ENCODE data around the gene ARHGAP6.

Gene ARHGAP6

GRCh38 chrX:11117745-11118144, 548.0 kb downstream of the ARHGAP6 start:
- H3K27ac ChIP-seq: no peak overlapping the region
- no peak overlapping the region for H3K9ac ChIP-seq
- no peak overlapping the region for H3K4me3 ChIP-seq (IDR thresholded peaks at IDR 0.05; ENCODE audit: insufficient read depth, low read depth, low read length)
- no peaks in the 10 kb centered on the region for H4K20me1 ChIP-seq (ENCODE audit: insufficient read depth)
- no peak overlapping the region for H3K4me2 ChIP-seq
- no peak for TF ChIP-seq CTCF (conservative IDR thresholded peaks at IDR 0.05; ENCODE audit: low read depth, low read length)
- H2AFZ ChIP-seq (ENCODE audit: low read depth): no peak overlapping the region
- peaks cover 19% of the 10 kb centered on the region for H3K4me1 ChIP-seq (ENCODE audit: low read depth, poor library complexity, severe bottlenecking)
- peaks cover 18% of the 10 kb centered on the region; the same call in 1 of the 2 replicates for H3K79me2 ChIP-seq (ENCODE audit: insufficient read depth, low read depth)
- H3K27me3 ChIP-seq (ENCODE audit: insufficient read depth, low read depth): no peaks in the 10 kb centered on the region
- H3K36me3 ChIP-seq (ENCODE audit: insufficient read depth): no peaks in the 10 kb centered on the region; the same call in 1 of the 2 replicates

- H3K27me3 ChIP-seq (ENCODE audit: insufficient read depth, low read depth): no peaks in the 10 kb centered on the region
- peak overlapping the region; percentile 94 for H3K27ac ChIP-seq
- no peaks in the 10 kb centered on the region for H3K36me3 ChIP-seq (ENCODE audit: insufficient read depth)
- H2AFZ ChIP-seq (ENCODE audit: low read depth): no peak overlapping the region
- H3K9ac ChIP-seq: no peak overlapping the region
- peaks cover 31% of the 10 kb centered on the region for H3K4me1 ChIP-seq (ENCODE audit: low read depth, poor library complexity, severe bottlenecking)
- TF ChIP-seq CTCF (conservative IDR thresholded peaks at IDR 0.05; ENCODE audit: low read depth, low read length): no peak
- no peak overlapping the region for H3K4me3 ChIP-seq (IDR thresholded peaks at IDR 0.05; ENCODE audit: insufficient read depth, low read depth, low read length)
- no peaks in the 10 kb centered on the region for H4K20me1 ChIP-seq (ENCODE audit: insufficient read depth)
- peaks cover 33% of the 10 kb centered on the region for H3K79me2 ChIP-seq (ENCODE audit: insufficient read depth, low read depth)
- peak overlapping the region; percentile 52; the same call in 1 of the 2 replicates for H3K4me2 ChIP-seq
Measured at GRCh38 chrX:11113731-11114130, 552.0 kb downstream of the ARHGAP6 start.

GRCh38 chrX:11111947-11112346, 553.8 kb downstream of the ARHGAP6 start:
- H3K4me2 ChIP-seq: peak overlapping the region; percentile 52
- H3K27ac ChIP-seq: peak overlapping the region; percentile 94

GRCh38 chrX:11111037-11111851, 554.5 kb downstream of the ARHGAP6 start, which contains the start of gene HCCS:
Gene HCCS, plus strand, starts transcription at chrX:11111332. Its CDS starts 729 bp downstream, at chrX:11112061.
- H3K4me2 ChIP-seq: peak within 1 kb of the TSS; percentile 53
- H3K4me1 ChIP-seq (ENCODE audit: low read depth, poor library complexity, severe bottlenecking): peaks cover 31% of the 10 kb centered on the region
- peak within 1 kb of the TSS; percentile 94 for H3K27ac ChIP-seq
- peak within 1 kb of the TSS; percentile 98 for H3K9ac ChIP-seq
- H3K27me3 ChIP-seq (ENCODE audit: insufficient read depth, low read depth): no peaks in the 10 kb centered on the region
- H3K4me3 ChIP-seq (IDR thresholded peaks at IDR 0.05; ENCODE audit: insufficient read depth, low read depth, low read length): no peak within 1 kb of the TSS
- peak within 1 kb of the TSS; percentile 82 for H2AFZ ChIP-seq (ENCODE audit: low read depth)
- peaks cover 33% of the 10 kb centered on the region for H3K79me2 ChIP-seq (ENCODE audit: insufficient read depth, low read depth)
- no peaks in the 10 kb centered on the region for H4K20me1 ChIP-seq (ENCODE audit: insufficient read depth)
- no peaks in the 10 kb centered on the region for H3K36me3 ChIP-seq (ENCODE audit: insufficient read depth)
- TF ChIP-seq CTCF (conservative IDR thresholded peaks at IDR 0.05; ENCODE audit: low read depth, low read length): 0 out of 2 replicates have a peak, but pooled peaks have one; percentile 11

More at GRCh38 chrX:11111947-11112346, 553.8 kb downstream of the ARHGAP6 start:
- Histone ChIP-seq H2AFZ (ENCODE audit: low read depth) (no peak overlapping the region), H3K9ac (peak overlapping the region; percentile 98), H3K79me2 (ENCODE audit: insufficient read depth, low read depth) (peaks cover 33% of the 10 kb centered on the region), H3K36me3 (ENCODE audit: insufficient read depth) (no peaks in the 10 kb centered on the region), H4K20me1 (ENCODE audit: insufficient read depth) (no peaks in the 10 kb centered on the region), H3K4me3 (IDR thresholded peaks at IDR 0.05; ENCODE audit: insufficient read depth, low read depth, low read length) (no peak overlapping the region), H3K4me1 (ENCODE audit: low read depth, poor library complexity, severe bottlenecking) (peaks cover 31% of the 10 kb centered on the region), H3K27me3 (ENCODE audit: insufficient read depth, low read depth) (no peaks in the 10 kb centered on the region)
- 0 out of 2 replicates have a peak, but pooled peaks have one; percentile 8 for TF ChIP-seq CTCF (conservative IDR thresholded peaks at IDR 0.05; ENCODE audit: low read depth, low read length)
